Tibial nerve (tissue), 4 donors: ENCODE measurements around the gene CENPP.

ENCODE experiments used
- EP300 ChIP-seq, 2 donors: sonication (generic); formaldehyde crosslinking; IDR thresholded peaks; one replicate each; pipeline ENCODE4 v1.6.1; 2017; ENCODE audit warnings: antibody characterized with exemption in 2 of 2, mild to moderate bottlenecking in 1 of 2
- POLR2A ChIP-seq, 2 donors: fragments of 450-650 bp; IDR thresholded peaks; one replicate each; pipeline ENCODE4 v1.6.1; 2017; ENCODE audit warnings: antibody characterized with exemption in 2 of 2, mild to moderate bottlenecking in 2 of 2, moderate library complexity in 2 of 2
- TF ChIP-seq, protein P1 (sequence below), 5 experiments: fragments of 200-600 bp in 3 of 5; fragments of 450-650 bp in 2 of 5; sonication (generic) in 3 of 5; IDR thresholded peaks; one replicate each; pipeline ENCODE4 v1.5.1; 2016 to 2019; ENCODE audit warnings: antibody characterized with exemption in 5 of 5, mild to moderate bottlenecking in 3 of 5, moderate library complexity in 2 of 5

GRCh38 chr9:92616655-92617111 is 290.9 kb downstream of the CENPP start:
- TF ChIP-seq, protein P1, sequence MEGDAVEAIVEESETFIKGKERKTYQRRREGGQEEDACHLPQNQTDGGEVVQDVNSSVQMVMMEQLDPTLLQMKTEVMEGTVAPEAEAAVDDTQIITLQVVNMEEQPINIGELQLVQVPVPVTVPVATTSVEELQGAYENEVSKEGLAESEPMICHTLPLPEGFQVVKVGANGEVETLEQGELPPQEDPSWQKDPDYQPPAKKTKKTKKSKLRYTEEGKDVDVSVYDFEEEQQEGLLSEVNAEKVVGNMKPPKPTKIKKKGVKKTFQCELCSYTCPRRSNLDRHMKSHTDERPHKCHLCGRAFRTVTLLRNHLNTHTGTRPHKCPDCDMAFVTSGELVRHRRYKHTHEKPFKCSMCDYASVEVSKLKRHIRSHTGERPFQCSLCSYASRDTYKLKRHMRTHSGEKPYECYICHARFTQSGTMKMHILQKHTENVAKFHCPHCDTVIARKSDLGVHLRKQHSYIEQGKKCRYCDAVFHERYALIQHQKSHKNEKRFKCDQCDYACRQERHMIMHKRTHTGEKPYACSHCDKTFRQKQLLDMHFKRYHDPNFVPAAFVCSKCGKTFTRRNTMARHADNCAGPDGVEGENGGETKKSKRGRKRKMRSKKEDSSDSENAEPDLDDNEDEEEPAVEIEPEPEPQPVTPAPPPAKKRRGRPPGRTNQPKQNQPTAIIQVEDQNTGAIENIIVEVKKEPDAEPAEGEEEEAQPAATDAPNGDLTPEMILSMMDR (IDR thresholded peaks at IDR 0.05), result no peak
- TF ChIP-seq EP300 (IDR thresholded peaks at IDR 0.05) (peak in 1 of 2 donors; percentile 77), POLR2A (IDR thresholded peaks at IDR 0.05) (peak in 1 of 2 donors; percentile 9)
